HepG2 (cell line): ENCODE results near the gene AKAIN1. TPM values are rescaled to one million over a fixed set of nuclear protein-coding genes. Genes with fewer than 3 reads are reported as not detected.

Experiments used
- FOXK1 ChIP-seq: sonication (generic); formaldehyde crosslinking; IDR thresholded peaks from 2 replicates; pipeline ENCODE4 v1.4.0; 2020; ENCODE audit warnings: low read depth, missing genetic modification reagents, borderline replicate concordance
- HNF1A ChIP-seq, 2 experiments: sonication (generic) in 1 of 2; formaldehyde crosslinking in 1 of 2; IDR thresholded peaks; 2 replicates each; pipeline versions ENCODE4 v1.4.0 to v1.6.1; 2016 to 2020; ENCODE audit warnings: borderline replicate concordance in 1 of 2, low read depth in 1 of 2, mild to moderate bottlenecking in 1 of 2, missing genetic modification reagents in 1 of 2
- HOXA7 ChIP-seq: sonication (generic); formaldehyde crosslinking; IDR thresholded peaks from 2 replicates; pipeline ENCODE4 v1.8.1; 2022; ENCODE audit warnings: mild to moderate bottlenecking, missing genetic modification reagents, moderate library complexity
- IRX3 ChIP-seq: sonication (generic); formaldehyde crosslinking; IDR thresholded peaks from 2 replicates; pipeline ENCODE4 v1.8.1; 2023; ENCODE audit warnings: mild to moderate bottlenecking, low read depth, missing genetic modification reagents, borderline replicate concordance
- KLF6 ChIP-seq: IDR thresholded peaks from 2 replicates; pipeline ENCODE4 v1.8.0; 2016; ENCODE audit warnings: missing biosample characterization, missing genetic modification reagents
- MEF2D ChIP-seq: sonication (generic); formaldehyde crosslinking; IDR thresholded peaks from 2 replicates; pipeline ENCODE4 v1.5.1; 2020; ENCODE audit warnings: mild to moderate bottlenecking, missing genetic modification reagents
- MEIS2 ChIP-seq: sonication (generic); formaldehyde crosslinking; IDR thresholded peaks from 2 replicates; pipeline ENCODE4 v1.9.0; 2021; ENCODE audit warnings: mild to moderate bottlenecking, missing genetic modification reagents
- PRDM4 ChIP-seq: sonication (generic); formaldehyde crosslinking; IDR thresholded peaks from 2 replicates; pipeline ENCODE4 v1.9.0; 2021; ENCODE audit warnings: missing genetic modification reagents, borderline replicate concordance
- SIX4 ChIP-seq: sonication (generic); formaldehyde crosslinking; IDR thresholded peaks from 2 replicates; pipeline ENCODE4 v1.4.0; 2020; ENCODE audit warnings: missing genetic modification reagents
- XRCC5 ChIP-seq: fragments of 200-400 bp; formaldehyde crosslinking; optimal IDR thresholded peaks from 2 replicates; pipeline ENCODE3; 2017; ENCODE audit warnings: mild to moderate bottlenecking, low read length
- ZMAT3 ChIP-seq: sonication (generic); formaldehyde crosslinking; conservative IDR thresholded peaks from 2 replicates; pipeline ENCODE4 v1.7.0; 2021; ENCODE audit warnings: missing genetic modification reagents
- ZNF18 ChIP-seq: sonication (generic); formaldehyde crosslinking; IDR thresholded peaks from 2 replicates; pipeline ENCODE4 v1.8.0; 2022; ENCODE audit warnings: mild to moderate bottlenecking, missing genetic modification reagents; ENCODE audit not compliant: insufficient replicate concordance
- ZNF687 ChIP-seq: sonication (generic); formaldehyde crosslinking; IDR thresholded peaks from 2 replicates; pipeline ENCODE4 v1.5.1; 2020; ENCODE audit warnings: mild to moderate bottlenecking, missing genetic modification reagents, moderate library complexity
- ZNF720 ChIP-seq: sonication (generic); formaldehyde crosslinking; IDR thresholded peaks from 2 replicates; pipeline ENCODE4 v1.4.0; 2020; ENCODE audit warnings: missing genetic modification reagents
- polyA plus RNA-seq, 8 experiments: library from polyadenylated mRNA; depleted of rRNA in 3 of 8; stranded (reverse) in 7 of 8; unstranded in 1 of 8; fragments of >200 nt; fragmentation: Illumina TruSeq in 4 of 8; extraction: Trizol in 4 of 8; gene quantifications; 2 replicates each; pipeline versions ENCODE4 v1.2.1 to v1.2.3, GENCODE V29; 2011 to 2016; ENCODE audit warnings: low read depth in 4 of 8, missing spikeins in 1 of 8, mixed read lengths in 1 of 8; ENCODE audit not compliant: insufficient read depth in 1 of 8
- total RNA-seq, 5 experiments: library from RNA; depleted of rRNA; stranded (reverse); fragments of >200 nt; fragmentation: Illumina TruSeq; extraction: Trizol; gene quantifications; 2 replicates each; pipeline ENCODE4 v1.2.3, GENCODE V29; 2016; ENCODE audit warnings: low read depth in 1 of 5

The AKAIN1 gene
- total and polyA plus RNA-seq, 2 of the 13 experiments (the other 11 are each of a cell fraction or from before 2014, with no cell fraction given) = not detected

GRCh38 chr18:5237723-5238370 lies 40.8 kb upstream of the AKAIN1 start (continued):
- peak; percentile 95 for TF ChIP-seq ZNF687 (CRISPR knock-in tag)
- peak; percentile 73; the same call in 1 of the 2 replicates for TF ChIP-seq KLF6 (CRISPR knock-in tag)
- TF ChIP-seq ZMAT3 = peak; percentile 70; the same call in 1 of the 2 replicates
- TF ChIP-seq IRX3 (CRISPR knock-in tag) = peak; percentile 78; the same call in 1 of the 2 replicates
- TF ChIP-seq HOXA7 (CRISPR knock-in tag) = peak; percentile 97
- TF ChIP-seq HNF1A (IDR thresholded peaks at IDR 0.05; ENCODE audit: low read depth) = no peak
- peak; percentile 75; the same call in 1 of the 2 replicates for TF ChIP-seq HNF1A (CRISPR knock-in tag; IDR thresholded peaks at IDR 0.05; ENCODE audit: borderline replicate concordance)
- no peak for TF ChIP-seq PRDM4 (CRISPR knock-in tag)
- peak; percentile 15 for TF ChIP-seq XRCC5
- TF ChIP-seq MEIS2 (CRISPR knock-in tag) = peak; percentile 84; the same call in 1 of the 2 replicates
- peak; percentile 40; the same call in 1 of the 2 replicates for TF ChIP-seq FOXK1 (CRISPR knock-in tag)
- no peak for TF ChIP-seq SIX4 (CRISPR knock-in tag)
- 0 out of 2 replicates have a peak, but pooled peaks have one; percentile 26 for TF ChIP-seq ZNF720 (CRISPR knock-in tag)
- peak; percentile 73 for TF ChIP-seq ZNF18 (CRISPR knock-in tag)
- TF ChIP-seq MEF2D = no peak
